Ovary (tissue), 3 donors: ENCODE data around the gene NPAS2.

ENCODE experiments used
- EP300 ChIP-seq: sonication (generic); formaldehyde crosslinking; IDR thresholded peaks from one replicate; pipeline ENCODE4 v1.6.1; 2017; ENCODE audit warnings: antibody characterized with exemption
- POLR2A ChIP-seq: fragments of 450-650 bp; IDR thresholded peaks from one replicate; pipeline ENCODE4 v1.6.1; 2017; ENCODE audit warnings: antibody characterized with exemption, mild to moderate bottlenecking, moderate library complexity
- TF ChIP-seq, protein P1 (sequence below), 3 donors: fragments of 450-650 bp in 2 of 3; fragments of 200-600 bp in 1 of 3; IDR thresholded peaks; one replicate each; pipeline versions ENCODE4 v1.5.1 to v1.8.0; 2016 to 2022; ENCODE audit warnings: antibody characterized with exemption in 3 of 3, mild to moderate bottlenecking in 1 of 3
- donor health status: DM: no; HTN: no; CAD: no.

DNA sequence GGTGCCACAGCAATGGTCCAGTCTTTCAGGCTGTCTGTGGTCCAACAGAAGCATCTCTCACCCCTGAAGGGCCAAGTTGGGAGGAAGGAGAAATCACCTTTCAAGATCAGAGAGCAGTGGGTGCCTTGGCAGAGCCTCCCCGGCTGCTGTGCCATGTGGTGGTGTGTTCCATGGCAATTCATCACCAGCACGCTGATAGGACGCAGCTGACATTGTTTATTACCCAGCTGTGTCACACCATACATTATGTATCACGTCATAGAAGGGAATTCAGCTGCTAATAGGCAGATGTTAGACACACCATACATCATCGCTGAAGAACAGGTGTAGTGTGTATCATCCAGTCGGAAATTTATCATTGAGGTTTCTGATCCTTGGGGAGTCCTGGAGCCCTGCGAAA lies 152.5 kb downstream of the NPAS2 start:
- TF ChIP-seq, protein P1, sequence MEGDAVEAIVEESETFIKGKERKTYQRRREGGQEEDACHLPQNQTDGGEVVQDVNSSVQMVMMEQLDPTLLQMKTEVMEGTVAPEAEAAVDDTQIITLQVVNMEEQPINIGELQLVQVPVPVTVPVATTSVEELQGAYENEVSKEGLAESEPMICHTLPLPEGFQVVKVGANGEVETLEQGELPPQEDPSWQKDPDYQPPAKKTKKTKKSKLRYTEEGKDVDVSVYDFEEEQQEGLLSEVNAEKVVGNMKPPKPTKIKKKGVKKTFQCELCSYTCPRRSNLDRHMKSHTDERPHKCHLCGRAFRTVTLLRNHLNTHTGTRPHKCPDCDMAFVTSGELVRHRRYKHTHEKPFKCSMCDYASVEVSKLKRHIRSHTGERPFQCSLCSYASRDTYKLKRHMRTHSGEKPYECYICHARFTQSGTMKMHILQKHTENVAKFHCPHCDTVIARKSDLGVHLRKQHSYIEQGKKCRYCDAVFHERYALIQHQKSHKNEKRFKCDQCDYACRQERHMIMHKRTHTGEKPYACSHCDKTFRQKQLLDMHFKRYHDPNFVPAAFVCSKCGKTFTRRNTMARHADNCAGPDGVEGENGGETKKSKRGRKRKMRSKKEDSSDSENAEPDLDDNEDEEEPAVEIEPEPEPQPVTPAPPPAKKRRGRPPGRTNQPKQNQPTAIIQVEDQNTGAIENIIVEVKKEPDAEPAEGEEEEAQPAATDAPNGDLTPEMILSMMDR (IDR thresholded peaks at IDR 0.05): no peak
- TF ChIP-seq POLR2A (no peak), EP300 (no peak)
